NCI-H748 (cell line): Measurements from ENCODE around the gene CORO1C.
A peak's percentile ranks its signal among the peaks of the same experiment; 100 is the strongest.
"Not testable (repeated sequence)": the region's sequence is repeated elsewhere in the genome, so short reads cannot be mapped to it uniquely, and the experiment has no call there.

Experiments
- DNase-seq: peaks from one replicate; lab custom pipeline; 2025; ENCODE audit not compliant: unreplicated experiment; lab: John Stamatoyannopoulos, UW

CORO1C gene

DNA sequence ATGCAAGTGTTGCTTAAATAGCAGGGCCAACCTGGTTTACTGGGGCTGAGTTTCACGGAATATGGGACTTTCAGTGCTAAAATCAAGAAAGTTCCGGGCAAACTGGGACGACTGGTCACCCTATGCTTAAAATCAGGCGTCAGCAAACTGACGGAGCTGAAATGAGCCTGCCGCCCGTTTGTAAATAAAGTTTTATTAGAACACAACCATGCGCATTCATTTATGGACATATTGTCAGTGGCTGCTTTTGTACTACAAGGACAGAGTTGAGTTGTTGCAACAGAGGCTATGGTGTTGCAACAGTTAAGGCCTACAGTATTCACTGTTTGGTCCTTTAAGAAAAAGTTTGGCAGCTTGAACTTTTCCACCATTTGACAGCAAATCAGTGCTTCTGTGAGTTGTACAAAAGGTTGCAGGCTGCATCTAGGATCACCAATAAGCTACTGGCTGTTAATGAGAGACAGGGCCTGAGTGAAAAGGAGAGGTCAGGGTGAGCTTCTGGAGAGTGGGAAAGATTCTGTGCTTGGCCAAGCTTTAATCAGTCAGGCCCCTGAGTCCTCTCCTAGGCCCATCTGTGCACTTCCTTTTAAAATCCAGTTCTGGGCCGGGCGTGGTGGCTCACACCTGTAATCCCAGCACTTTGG lies 111.0 kb downstream of the CORO1C start:
- DNase-seq = no peak

DNA sequence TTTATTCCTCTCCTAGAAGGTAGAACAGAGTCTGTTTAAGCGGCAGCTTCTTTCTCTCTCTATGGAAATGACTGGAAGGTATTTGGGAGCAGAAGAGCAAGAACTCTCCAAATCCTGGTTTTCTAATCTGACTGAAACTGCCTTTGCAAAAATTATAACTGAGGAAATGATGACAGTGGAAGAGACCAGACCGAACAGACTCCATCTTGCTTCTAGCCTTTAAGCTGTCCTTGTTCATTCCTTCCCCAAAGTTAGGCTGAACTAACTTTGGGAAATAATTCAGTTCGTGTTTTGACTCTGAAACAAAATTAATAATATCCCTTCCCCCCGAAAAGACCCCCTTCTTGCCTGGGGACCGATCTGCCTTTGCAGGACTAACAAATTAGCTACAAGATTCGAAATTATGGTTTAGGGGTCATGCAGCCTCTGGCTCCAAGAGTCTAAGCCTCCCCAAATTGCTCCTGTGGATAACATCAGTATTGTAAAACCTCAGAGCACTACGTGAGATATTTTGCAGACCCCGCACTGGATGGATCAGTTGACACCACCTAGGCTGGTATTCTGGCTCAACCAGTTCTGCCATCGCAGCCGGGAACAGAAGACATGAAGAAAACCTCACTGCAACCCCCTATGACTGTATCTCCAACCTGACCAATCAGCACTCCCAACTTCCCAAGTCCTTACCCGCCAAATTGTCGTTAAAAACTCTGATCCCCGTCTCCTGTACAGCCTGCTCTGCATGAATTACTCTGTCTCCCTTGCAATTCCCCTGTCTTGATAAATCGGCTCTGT lies 111.8 kb downstream of the CORO1C start:
- DNase-seq = no peak

DNA sequence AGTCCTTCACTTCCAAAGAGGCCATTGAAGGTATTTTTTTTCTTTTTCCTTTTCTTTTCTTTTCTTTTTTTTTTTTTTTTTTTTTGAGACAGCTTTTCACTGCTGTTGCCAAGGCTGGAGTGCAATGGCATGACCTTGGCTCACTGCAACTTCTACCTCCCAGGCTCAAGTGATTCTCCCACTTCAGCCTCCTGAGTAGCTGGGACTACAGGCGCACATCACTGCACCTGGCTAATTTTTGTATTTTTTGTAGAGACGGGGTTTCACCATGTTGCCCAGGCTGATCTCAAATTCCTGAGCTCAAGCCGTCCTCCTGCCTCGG lies 112.4 kb downstream of the CORO1C start:
- DNase-seq = not testable (repeated sequence)

DNA sequence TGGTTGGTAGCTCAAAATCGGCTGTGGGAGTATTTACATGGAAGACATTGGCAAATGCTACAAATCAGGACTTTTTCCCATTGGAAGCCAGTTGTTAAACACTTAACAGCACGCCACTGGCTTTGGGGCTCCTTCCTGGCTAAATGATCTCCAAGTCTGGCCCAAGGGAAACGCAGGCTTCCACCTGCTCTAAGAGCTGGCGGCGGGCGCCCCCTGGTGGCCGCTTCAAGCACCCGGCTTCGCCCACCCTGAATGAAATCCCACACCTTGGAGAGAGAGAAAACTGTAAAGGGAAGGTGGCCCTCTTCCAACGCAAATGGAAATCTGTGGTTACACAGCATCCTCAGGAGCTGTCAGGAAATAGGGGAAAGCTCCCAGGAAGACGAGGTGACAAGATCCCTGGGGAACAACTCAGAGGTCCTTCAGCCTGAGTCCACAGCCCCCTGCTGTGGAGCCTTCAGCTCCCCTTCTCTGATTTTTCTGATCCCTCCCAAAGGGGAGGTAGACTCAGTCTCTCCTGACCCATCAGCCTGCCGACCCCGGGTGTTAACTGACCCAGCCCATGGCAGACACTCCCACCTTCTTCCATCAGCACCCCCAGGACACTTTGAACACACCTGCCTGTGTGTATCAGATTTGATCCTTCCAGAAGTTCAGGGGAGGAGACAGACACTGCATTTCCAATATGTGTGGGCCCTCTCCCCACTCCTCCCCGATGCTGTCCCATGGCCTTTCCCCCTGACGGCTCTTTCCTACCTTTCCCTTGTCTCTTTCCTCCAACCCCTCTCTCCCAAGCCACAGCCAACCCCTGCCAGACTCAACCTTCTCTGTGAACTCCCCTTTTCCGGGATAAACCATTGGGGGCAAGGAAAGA lies 113.0 kb downstream of the CORO1C start:
- DNase-seq = peak; percentile 81

DNA sequence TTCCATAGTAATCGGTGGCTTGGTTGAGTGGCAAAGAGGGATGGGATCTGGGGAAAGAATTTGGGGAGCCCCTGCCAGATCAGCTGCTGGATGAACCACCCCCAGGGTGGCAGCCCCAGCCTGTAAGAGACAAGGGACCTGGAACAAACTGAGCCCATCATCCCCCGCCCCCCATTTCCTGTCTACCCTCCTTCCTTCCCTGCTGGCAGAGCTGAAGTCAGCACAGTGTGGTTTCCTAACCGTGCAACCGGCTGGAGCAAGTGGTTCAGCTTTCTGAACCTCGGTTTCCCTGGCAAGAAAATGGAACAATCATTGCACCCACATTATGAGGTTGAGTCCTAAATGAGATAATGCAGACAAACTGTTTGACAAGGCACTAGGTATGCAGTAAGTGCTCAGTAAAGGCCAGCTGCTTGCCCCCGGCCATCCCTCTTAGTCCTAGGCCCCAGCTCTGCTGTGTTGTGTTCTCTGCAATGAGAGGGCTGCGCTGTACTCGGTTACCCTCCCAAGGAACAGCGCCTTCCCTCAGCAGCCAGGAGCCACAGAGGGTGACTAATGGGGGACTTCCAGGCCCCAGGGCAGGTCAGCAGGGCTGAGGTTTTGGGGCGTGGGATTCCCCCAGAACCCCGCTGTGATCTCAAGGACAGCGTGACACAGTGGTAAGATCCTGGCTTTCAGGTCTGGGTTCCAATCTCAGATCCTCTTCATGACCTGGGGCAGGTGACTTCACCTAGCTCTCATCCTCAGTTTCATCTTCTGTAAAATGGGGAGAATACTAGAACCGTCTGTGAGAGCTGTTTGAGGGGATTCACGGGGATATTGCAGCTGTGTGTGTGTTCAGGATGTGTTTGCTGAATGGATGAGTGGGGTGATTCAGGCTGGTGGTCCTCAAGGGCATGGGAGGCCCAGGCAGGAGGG lies 114.1 kb downstream of the CORO1C start:
- DNase-seq = no peak

DNA sequence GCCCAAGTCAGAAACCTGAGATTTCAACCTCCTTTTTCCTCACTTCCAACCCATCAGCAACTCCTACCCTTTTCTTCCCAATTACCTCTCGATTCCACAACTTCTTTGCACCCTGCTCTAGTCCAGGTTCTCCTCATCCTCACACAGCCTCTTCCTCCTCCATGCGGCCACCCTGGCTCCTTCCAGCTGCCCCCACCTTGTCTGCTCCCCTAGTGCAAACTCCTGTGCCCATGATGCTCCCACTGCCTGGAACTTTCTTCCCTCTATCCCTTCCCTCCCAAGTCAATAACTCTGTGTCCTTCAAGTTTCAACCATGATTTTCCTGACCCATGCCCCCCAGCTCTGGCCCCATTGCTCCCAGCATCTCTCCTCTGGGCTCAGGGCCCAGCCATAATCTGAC lies 115.0 kb downstream of the CORO1C start:
- DNase-seq = no peak

DNA sequence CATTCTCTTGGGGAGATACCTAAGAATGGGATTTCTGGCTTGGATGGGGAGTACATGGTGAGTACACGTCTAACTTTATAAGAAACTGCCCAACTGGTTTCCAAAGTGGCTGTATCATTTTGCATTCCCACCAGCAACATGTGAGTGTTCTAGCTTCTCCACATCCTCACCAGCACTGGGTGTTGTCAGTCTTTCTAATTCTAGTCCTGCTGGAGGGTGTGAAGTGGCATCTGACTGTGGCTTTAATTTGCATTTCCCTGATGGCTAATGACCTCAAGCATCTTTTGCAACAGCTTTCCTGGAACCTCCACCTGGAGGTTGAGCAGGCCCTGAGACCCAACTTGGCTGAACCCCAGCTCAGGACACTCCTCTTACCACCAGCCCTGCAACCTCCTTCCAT lies 115.4 kb downstream of the CORO1C start:
- no peak for DNase-seq

DNA sequence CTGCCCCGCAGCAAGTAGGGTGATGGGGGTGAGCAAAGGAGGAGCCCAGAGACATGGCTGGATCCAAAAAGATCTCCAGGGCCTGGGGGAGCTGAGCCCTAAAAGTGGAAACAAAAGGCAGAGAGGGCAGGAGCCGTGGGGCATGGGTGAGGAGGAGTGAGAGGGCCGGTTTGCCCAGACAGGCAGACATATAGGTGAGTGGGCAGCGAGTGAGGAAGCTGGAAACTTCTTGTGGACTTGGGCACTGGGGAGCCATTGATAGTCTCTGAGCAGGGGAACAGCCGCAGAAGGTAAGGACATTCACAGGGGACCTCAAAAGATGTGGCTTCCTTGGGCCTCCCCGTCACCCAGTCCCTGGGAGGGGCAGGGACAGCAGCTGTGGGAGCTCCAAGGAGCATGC lies 116.7 kb downstream of the CORO1C start:
- DNase-seq = no peak

DNA sequence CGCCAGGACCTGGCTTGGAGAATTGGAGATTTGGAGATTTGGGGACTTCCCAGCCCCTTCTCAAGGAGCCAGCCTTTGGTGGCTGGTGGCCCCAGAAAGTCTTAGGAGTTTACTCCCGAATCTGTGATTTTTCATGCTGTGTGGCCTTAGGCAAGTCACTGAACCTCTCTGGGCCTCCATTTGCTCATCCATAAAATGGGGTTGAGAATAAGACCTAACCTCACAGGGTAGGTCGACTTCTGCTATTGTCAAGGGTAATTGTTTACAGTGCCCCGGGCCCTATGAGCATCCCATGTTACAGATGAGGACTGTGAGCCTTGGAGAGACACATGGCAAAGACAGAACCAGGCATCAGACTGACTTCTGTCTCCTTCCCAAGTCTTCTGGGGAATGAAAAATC lies 117.3 kb downstream of the CORO1C start:
- no peak for DNase-seq

DNA sequence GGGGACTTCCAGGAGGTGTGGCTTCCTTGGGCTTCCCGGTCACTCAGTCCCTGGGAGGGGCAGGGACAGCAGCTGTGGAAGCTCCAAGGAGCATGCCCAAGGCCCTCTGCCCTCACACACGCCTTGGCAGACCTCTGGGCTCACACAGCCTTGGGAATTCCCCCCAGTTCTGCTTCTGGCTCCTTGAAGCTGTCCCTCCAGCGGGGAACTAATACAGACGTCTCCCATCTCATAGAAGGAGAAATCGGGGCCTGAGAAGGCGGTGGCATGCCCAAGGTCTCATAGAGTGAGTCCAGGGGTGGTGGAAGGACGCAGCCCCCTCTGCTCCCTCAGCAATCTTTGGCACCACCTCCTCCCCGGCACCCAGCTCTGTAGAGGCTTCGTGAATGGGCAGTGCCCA lies 117.8 kb downstream of the CORO1C start:
- DNase-seq = no peak

DNA sequence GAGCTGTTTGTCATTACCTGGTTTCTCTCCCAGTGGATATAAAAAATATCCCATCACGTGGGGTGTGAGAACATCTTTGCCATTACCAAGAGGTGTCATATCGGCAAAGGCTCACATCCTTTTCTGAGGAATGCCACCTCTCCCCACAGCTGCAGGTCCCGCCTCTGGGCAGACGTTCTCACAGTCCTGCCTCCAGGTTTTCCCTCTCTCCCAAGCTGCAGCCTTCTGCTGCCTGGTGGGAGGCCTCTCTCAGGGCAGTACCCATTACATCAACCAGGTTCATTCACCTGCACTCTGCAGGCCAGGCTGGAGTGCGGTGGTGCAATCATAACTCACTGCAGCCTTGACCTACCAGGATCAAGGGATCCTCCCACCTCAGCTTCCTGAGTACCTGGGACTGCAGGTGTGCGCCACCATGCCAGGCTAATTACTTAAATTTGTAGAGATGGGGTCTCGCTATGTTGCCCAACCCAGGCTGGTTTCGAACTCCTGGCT lies 118.5 kb downstream of the CORO1C start:
- DNase-seq = no peak

DNA sequence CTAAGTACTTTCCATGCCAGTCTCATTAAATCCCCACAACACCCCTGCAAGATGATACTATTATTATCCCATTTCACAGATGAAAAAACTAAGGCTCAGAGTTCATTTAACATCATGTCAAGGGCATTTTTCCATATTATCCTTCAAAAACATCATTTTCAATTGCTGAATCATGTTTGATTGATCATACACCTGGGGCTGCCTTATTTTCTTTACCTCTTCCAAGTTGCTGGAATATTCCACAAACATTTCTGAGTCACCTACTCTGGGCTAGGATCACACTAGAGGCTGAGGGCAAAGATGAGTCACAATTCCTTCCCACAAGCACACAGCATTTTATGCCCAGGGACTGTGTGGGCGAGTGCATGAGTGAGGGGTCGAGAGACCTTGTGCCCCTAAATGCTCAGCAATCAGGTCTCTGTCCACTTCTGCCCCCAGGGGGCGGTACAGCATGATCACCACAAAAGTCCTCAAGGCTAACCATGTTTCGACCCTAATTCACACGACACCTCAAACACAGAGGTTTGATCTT lies 119.4 kb downstream of the CORO1C start:
- DNase-seq = peak; percentile 14

DNA sequence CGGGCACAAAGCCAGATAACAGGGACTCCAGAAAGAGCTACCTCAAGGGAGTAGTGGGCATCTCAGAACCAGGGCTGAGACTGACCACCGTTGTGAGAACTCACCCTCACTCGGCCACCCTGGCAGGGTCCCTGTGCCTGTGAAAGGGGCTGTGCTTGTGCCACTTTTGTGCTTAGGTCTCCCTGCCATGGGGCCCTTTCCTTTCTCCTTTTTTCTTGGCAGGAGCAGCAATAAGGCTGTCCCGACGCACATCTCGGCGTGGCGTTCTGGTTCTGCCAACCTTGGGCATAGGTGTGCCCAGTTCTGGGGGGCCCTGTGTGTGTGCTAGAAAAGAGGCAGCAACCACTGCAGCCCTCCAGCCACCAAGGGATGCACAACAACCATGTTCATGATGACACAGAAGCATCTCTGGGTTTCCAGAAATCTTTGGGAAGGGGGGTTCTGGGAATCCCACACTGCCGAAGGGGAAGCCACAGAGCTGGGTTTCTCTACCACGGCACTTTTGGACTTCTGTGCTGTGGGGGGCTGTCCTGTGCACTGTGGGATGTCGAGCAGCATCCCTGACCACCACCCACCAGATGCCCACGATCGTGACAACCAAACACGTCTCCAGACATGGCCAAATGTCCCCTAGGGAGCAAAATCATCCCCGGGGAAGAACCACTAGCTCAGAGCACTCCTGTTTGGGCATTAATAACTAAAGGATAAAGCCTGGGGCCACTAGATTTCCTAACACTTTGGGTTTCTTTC lies 120.3 kb downstream of the CORO1C start:
- no peak for DNase-seq

DNA sequence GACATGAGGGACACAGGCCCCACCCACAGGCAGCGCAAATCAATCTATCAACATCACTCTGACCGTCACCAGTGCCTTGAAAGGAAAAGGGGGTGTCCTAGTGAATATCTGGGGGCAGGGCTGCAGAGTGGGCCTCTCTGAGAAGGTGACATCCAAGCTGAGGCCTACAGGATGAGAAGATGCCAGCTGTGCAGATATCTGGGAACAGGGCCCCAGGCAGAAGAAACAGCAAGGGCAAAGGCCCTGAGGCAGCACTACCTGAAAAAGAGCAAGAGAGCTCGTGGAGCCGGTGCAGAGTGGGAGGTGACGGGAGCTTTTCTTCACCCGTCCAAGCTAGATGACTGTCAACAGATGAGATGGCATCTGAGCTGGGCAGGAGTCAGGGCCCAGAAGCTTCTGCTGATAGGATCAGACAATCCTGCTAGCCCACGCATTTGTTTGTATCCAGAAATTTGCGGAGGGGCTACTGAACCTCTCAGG lies 120.9 kb downstream of the CORO1C start:
- no peak for DNase-seq

DNA sequence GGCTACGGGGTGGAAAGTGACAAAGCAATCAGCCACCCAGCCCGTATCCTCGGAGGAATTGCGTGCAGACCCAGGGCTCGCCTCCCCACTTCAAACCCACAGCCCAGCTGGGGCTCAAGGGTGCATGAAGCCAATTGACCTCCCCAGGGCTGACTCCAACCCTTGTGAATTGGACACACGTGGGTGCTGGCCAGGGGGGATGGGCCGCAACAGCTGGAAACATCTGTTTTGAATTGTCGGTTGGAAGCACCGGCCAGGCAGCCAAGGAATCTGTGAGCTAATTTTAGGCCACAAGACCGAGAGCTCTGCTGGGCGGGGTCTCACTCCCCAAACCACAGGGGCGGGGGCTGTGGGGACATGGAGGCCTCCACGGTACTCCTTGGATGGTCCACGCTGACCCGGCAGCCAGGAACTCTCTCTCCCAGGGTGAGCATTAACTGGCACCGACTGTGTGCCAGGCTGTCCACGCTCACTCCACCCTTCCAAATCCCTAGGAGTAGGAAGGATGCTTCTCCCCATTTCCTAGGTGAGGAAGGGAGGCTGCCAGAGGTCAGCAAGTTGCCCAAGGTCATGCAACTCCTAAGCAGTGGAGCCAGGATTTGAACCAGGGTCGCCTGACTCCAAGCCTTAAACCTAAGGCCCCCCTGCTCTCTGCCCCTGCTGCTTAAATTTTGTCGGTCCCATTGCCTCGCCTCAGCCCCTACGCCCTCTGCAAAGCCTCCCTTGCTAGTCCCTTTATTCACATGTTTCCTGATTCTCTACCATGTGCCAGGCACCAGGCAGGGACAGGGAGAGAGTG lies 121.6 kb downstream of the CORO1C start:
- no peak for DNase-seq

DNA sequence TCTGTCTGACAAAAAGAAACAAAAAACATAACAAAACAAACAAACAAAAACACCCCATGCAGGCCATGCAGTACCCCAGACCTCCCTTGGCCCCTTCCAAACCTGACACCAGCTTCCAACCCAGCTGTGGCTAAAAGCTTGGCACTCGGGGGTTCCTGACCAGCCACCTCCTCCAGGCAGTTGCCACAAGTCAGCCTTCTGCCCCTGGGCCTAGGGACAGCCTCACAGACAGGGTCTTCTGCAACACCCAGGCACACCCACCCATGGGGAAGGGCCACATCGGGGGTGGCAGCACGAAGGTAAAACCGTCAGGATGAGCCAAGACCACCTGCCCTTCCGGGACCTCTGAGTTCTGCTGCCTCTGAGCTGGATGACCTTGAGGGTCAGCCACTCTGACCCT lies 122.7 kb downstream of the CORO1C start:
- DNase-seq = no peak

DNA sequence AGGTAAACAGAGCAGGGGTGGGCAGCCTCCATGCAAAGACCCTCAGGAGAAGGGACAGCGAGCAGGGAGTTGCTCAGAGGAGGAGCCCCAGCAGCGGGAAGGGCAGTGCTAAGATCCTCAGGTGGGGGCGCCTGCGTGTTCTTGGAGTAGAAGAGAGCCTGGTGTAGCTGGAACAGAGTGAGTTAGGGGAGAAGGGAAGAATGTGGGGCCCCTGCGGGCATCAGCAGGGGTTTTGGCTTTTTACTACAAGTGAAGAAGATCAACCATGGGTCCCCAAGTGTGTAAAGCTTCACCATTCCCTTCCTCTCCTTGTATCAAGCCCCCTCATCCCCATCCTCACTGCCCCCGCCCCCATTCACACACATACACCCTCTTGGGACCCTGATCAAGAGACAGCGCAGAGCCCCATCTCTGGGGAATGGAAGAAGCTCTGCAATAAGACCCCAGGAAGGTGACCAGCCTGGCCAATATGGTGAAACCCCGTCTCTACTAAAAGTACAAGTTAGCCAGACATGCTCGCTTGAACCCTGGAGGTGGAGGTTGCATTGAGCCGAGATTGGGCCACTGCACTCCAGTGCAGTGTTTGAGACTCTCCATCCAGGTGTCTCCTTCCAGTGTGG lies 123.2 kb downstream of the CORO1C start:
- DNase-seq = no peak

DNA sequence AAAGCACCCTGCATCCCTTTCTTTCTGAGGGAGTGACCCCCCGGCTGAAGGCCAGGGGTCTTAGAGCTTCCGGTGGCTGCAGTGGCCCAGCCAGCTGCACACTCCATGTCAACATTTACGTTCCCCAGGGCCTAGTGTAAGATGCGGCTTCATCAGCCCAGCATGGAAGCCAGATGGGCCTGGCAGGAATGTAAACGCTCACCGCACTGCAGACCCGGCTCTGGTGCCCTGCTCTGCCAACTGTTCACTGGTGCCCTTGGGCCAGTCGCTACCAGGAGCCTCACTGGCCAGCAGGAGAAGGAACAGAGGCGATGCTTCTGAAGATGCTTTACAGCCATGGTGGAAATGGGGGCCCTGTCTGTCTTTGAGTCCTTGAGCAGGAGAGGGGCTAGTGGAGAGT lies 124.8 kb downstream of the CORO1C start:
- no peak for DNase-seq
